ENCODE measurements around the gene HABP4. TPM values are rescaled to one million over a fixed set of nuclear protein-coding genes. Genes with fewer than 3 reads are reported as not detected.

The HABP4 gene
- total RNA-seq, 1 donor from 2014 or later: 15.8 TPM

DNA sequence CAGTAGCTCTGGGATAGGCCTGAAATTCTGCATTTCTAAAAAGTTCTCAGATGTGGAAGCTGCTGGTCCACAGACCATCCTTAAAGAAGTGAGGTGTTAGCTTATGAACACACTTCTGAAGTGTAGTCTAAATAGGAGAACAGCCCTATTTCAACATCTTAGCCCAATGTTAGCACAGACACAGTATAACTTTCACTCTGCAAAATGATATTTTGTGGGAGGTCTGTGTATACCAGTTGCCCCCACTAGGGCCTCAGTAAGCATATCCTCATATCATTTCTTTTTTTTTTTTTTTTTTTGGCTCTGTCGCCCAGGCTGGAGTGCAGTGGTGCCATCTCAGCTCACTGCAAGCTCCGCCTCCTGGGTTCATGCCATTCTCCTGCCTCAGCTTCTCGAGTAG lies 7.5 kb upstream of the HABP4 start:
- no peaks in the 10 kb centered on the region for H3K27me3 Mint-ChIP-seq (ENCODE audit: unreplicated experiment)
- no peak for DNase-seq (ENCODE audit: extremely low spot score, unreplicated experiment)
- H3K4me3 Mint-ChIP-seq (ENCODE audit: unreplicated experiment): no peak overlapping the region
- H3K27ac Mint-ChIP-seq (ENCODE audit: unreplicated experiment): no peak overlapping the region
- H3K36me3 Mint-ChIP-seq (ENCODE audit: unreplicated experiment): no peaks in the 10 kb centered on the region
- H3K9me3 Mint-ChIP-seq (ENCODE audit: unreplicated experiment): no peaks in the 10 kb centered on the region
- no peaks in the 10 kb centered on the region for H3K4me1 Mint-ChIP-seq (ENCODE audit: unreplicated experiment)
- TF ChIP-seq, protein P1, sequence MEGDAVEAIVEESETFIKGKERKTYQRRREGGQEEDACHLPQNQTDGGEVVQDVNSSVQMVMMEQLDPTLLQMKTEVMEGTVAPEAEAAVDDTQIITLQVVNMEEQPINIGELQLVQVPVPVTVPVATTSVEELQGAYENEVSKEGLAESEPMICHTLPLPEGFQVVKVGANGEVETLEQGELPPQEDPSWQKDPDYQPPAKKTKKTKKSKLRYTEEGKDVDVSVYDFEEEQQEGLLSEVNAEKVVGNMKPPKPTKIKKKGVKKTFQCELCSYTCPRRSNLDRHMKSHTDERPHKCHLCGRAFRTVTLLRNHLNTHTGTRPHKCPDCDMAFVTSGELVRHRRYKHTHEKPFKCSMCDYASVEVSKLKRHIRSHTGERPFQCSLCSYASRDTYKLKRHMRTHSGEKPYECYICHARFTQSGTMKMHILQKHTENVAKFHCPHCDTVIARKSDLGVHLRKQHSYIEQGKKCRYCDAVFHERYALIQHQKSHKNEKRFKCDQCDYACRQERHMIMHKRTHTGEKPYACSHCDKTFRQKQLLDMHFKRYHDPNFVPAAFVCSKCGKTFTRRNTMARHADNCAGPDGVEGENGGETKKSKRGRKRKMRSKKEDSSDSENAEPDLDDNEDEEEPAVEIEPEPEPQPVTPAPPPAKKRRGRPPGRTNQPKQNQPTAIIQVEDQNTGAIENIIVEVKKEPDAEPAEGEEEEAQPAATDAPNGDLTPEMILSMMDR (IDR thresholded peaks at IDR 0.05): no peak

DNA sequence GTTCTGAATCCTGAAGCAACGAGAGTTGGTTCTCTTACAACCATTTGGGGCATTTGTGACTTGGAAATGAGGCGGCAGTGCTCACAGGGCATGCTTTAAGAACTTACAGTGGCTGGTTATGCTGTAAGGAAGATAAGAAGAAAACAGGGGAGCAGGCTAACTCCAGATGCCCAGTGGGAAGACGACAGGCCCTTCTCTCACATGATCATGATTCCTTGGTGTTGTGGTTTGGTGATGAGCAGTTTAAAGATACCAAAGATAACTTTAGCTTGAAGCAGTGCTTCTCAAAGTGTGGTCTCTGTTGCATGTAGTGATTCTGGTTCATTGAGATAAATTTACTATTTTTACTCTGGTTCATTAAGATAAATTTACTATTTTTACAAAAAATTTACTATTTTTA lies 2.6 kb upstream of the HABP4 start:
- no peaks in the 10 kb centered on the region for H3K9me3 Mint-ChIP-seq (ENCODE audit: unreplicated experiment)
- no peaks in the 10 kb centered on the region for H3K36me3 Mint-ChIP-seq (ENCODE audit: unreplicated experiment)
- H3K27me3 Mint-ChIP-seq (ENCODE audit: unreplicated experiment): no peaks in the 10 kb centered on the region
- no peak overlapping the region for H3K27ac Mint-ChIP-seq (ENCODE audit: unreplicated experiment)
- no peak overlapping the region for H3K4me3 Mint-ChIP-seq (ENCODE audit: unreplicated experiment)
- peak; percentile 23 for DNase-seq (ENCODE audit: extremely low spot score, unreplicated experiment)
- TF ChIP-seq, protein P1 (IDR thresholded peaks at IDR 0.05): no peak
- H3K4me1 Mint-ChIP-seq (ENCODE audit: unreplicated experiment): peaks cover 18% of the 10 kb centered on the region

DNA sequence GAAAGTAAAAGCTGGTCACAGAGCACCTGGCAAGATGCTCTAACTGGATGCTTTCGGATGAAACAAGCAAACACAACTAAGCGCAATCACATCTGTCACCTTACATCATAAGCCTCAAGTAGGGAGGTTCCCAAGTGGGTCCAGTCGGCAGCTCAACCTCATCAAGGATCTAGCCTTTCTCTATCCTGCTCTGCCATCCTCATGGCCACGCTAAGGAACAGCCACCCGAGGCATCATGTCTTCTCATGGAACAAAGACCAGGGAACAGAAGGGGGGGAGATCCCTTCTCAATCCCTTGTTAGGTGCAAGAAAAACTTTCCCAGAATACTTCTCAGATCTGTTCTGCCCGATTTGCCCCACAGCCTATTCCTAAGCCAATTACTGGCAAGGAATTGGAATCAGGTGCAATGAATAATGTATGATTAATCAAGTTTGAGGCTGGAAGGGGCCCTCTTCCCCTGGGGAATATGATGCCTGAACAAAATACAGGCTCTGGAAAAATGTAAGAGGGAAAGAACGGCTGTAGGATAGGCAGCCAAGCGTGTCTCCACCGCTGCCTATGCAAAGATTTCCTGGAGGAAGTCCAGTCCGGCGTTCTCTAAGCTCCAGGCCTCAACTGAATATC lies 1.3 kb upstream of the HABP4 start:
- Mint-ChIP-seq H3K27me3 (ENCODE audit: unreplicated experiment) (no peaks in the 10 kb centered on the region), H3K4me1 (ENCODE audit: unreplicated experiment) (peaks cover 25% of the 10 kb centered on the region), H3K27ac (ENCODE audit: unreplicated experiment) (no peak overlapping the region), H3K36me3 (ENCODE audit: unreplicated experiment) (no peaks in the 10 kb centered on the region), H3K9me3 (ENCODE audit: unreplicated experiment) (no peaks in the 10 kb centered on the region), H3K4me3 (ENCODE audit: unreplicated experiment) (no peak overlapping the region)
- DNase-seq (ENCODE audit: extremely low spot score, unreplicated experiment): peak; percentile 66
- TF ChIP-seq, protein P1 (IDR thresholded peaks at IDR 0.05): no peak

DNA sequence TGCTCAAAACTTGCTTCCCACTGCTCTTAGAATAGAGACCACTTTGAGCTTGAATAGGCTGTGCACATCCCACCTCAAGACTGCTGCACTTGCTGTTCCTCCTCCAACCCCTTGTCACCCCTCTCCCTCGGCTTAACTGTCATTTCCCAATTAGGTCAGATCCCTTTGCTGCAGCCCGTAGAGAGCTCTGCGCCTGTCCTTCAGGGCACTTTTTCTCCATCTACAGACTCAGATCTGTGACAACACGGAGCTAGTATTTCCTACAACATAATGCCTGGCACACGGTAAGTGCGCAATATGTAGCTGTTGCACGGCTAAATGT lies 485 bp upstream of the HABP4 start:
- TF ChIP-seq, protein P1 (IDR thresholded peaks at IDR 0.05): no peak
- Mint-ChIP-seq H3K36me3 (ENCODE audit: unreplicated experiment) (no peaks in the 10 kb centered on the region), H3K4me3 (ENCODE audit: unreplicated experiment) (peak overlapping the region; percentile 78), H3K9me3 (ENCODE audit: unreplicated experiment) (no peaks in the 10 kb centered on the region), H3K4me1 (ENCODE audit: unreplicated experiment) (peaks cover 28% of the 10 kb centered on the region), H3K27ac (ENCODE audit: unreplicated experiment) (peak overlapping the region; percentile 64), H3K27me3 (ENCODE audit: unreplicated experiment) (no peaks in the 10 kb centered on the region)
- no peak for DNase-seq (ENCODE audit: extremely low spot score, unreplicated experiment)

DNA sequence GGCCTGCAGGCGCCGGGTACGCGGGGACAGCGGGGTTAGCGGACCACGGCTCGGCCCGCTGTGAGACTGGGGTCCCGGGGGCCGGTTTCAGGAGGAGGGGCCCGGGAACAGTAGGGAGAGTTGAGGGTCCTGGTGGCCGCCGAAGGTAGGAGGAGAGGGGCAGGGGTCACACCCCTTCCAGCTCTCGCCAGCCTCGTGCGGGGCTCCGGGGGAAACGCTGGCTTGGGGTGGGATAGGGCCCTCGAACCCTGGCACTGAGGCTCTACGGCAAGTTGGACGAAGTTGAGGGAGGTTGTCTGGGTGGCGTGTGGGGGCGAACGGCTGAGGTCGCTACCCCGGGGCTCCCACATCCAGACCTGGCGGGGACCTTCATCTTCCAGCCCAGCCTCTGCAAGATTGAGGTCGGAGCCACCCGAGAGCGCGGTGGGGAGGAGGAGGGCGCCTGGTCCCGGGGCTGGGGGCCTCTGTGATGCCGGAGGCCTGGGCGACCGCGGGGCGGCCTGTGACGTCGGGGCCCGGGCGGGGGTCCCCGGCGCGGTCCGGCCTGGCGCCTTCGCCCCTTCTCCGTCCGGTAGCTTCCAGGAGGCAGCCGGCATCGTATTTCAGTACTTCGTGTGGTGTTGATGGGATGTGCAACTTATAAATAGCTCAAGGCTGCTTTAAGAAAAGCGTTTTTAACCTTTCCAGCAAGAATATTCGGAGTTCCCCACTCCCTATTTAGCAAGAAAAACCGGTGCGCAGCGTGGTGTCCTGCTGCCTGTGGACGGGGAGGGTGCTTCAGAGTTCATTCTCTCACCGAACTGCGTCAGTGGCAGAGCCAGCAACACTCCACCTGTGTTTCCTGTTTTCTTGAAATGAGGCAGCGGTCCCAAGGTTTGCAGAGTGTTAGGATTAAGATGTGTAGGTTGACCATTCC lies 902 bp downstream of the HABP4 start:
- TF ChIP-seq, protein P1 (IDR thresholded peaks at IDR 0.05): no peak
- peaks cover 28% of the 10 kb centered on the region for H3K4me1 Mint-ChIP-seq (ENCODE audit: unreplicated experiment)
- peak; percentile 84 for DNase-seq (ENCODE audit: extremely low spot score, unreplicated experiment)
- peak overlapping the region; percentile 86 for H3K4me3 Mint-ChIP-seq (ENCODE audit: unreplicated experiment)
- H3K36me3 Mint-ChIP-seq (ENCODE audit: unreplicated experiment): no peaks in the 10 kb centered on the region
- no peaks in the 10 kb centered on the region for H3K27me3 Mint-ChIP-seq (ENCODE audit: unreplicated experiment)
- no peaks in the 10 kb centered on the region for H3K9me3 Mint-ChIP-seq (ENCODE audit: unreplicated experiment)
- H3K27ac Mint-ChIP-seq (ENCODE audit: unreplicated experiment): peak overlapping the region; percentile 85

All from osteocyte (in vitro differentiated cells).